GM12892 (cell line): Measurements from ENCODE around the gene FAM177B.

Experiments
- DNase-seq: peaks from one replicate; pipeline ENCODE4 v3.0.0; 2011; ENCODE audit not compliant: insufficient read length
- FAIRE-seq: peaks from 2 replicates; lab custom pipeline; 2011; peaks lifted over from hg19 to GRCh38; lab: Jason Lieb, UNC
- POLR2A ChIP-seq: IDR thresholded peaks from 2 replicates; pipeline ENCODE4 v1.6.1; 2011; ENCODE audit warnings: low read depth, low read length, control low read depth
- POLR2AphosphoS5 ChIP-seq: IDR thresholded peaks from 2 replicates; pipeline ENCODE4 v1.6.1; 2011; ENCODE audit warnings: low read depth, low read length, control low read depth
- TAF1 ChIP-seq: IDR thresholded peaks from 2 replicates; pipeline ENCODE4 v1.6.1; 2011; ENCODE audit warnings: low read depth, mild to moderate bottlenecking, control low read depth, low read length, borderline replicate concordance

Gene FAM177B

GRCh38 chr1:222790115-222790514, 53.1 kb downstream of the FAM177B start:
- DNase-seq: no peak
- no peak for FAIRE-seq
- TF ChIP-seq POLR2AphosphoS5 (no peak), TAF1 (no peak), POLR2A (no peak)

GRCh38 chr1:222790520-222790919, 53.5 kb downstream of the FAM177B start:
- TF ChIP-seq POLR2A (no peak), TAF1 (no peak), POLR2AphosphoS5 (no peak)
- FAIRE-seq (no peak), DNase-seq (no peak)

- no peak for TF ChIP-seq POLR2A
- no peak for TF ChIP-seq TAF1
- TF ChIP-seq POLR2AphosphoS5: no peak
- FAIRE-seq (no peak), DNase-seq (no peak)
Measured at GRCh38 chr1:222791006-222791710, 54.2 kb downstream of the FAM177B start.

GRCh38 chr1:222792744-222793143, 55.7 kb downstream of the FAM177B start:
- no peak for FAIRE-seq
- DNase-seq: no peak
- TF ChIP-seq POLR2AphosphoS5: no peak

GRCh38 chr1:222794656-222795474, 57.9 kb downstream of the FAM177B start:
- FAIRE-seq (no peak), DNase-seq (no peak)
- TF ChIP-seq POLR2AphosphoS5 (no peak), TAF1 (no peak), POLR2A (no peak)

GRCh38 chr1:222798116-222798515, 61.1 kb downstream of the FAM177B start:
- FAIRE-seq: no peak
- no peak for DNase-seq
- no peak for TF ChIP-seq POLR2A
- no peak for TF ChIP-seq TAF1
- TF ChIP-seq POLR2AphosphoS5: no peak

GRCh38 chr1:222798975-222799374, 62.0 kb downstream of the FAM177B start:
- DNase-seq (no peak), FAIRE-seq (no peak)
- TF ChIP-seq POLR2AphosphoS5: no peak
- TF ChIP-seq TAF1: no peak
- TF ChIP-seq POLR2A: no peak
